KOPT-K1 (cell line): ENCODE data around the gene PKNOX1.
"Not testable (repeated sequence)": the region's sequence is repeated elsewhere in the genome, so short reads cannot be mapped to it uniquely, and the experiment has no call there.

Source experiments
- H3K27ac ChIP-seq: fragments of 200-600 bp; sonication (generic); 2 replicates; pipeline ENCODE4 v1.5.1; 2016; ENCODE audit warnings: antibody characterized with exemption, mild to moderate bottlenecking, low read depth, low read length; ENCODE audit not compliant: poor library complexity, severe bottlenecking
- H3K36me3 ChIP-seq: fragments of 200-600 bp; sonication (generic); 2 replicates; pipeline ENCODE4 v1.5.1; 2017; ENCODE audit warnings: antibody characterized with exemption, mild to moderate bottlenecking, low read length, moderate library complexity; ENCODE audit not compliant: insufficient read depth
- H3K9me3 ChIP-seq: fragments of 200-600 bp; sonication (generic); 2 replicates; pipeline ENCODE4 v1.5.1; 2017; ENCODE audit warnings: antibody characterized with exemption, low read length, mild to moderate bottlenecking; ENCODE audit not compliant: insufficient read depth, poor library complexity, severe bottlenecking

Gene PKNOX1

GRCh38 chr21:42973991-42974831, at the start of gene PKNOX1:
PKNOX1 (plus strand) TSS chr21:42974562; CDS start chr21:43004382, 29,820 bp downstream.
- Histone ChIP-seq H3K9me3 (no peaks in the 10 kb centered on the region), H3K27ac (peak within 1 kb of the TSS; percentile 94), H3K36me3 (peaks cover 15% of the 10 kb centered on the region; the same call in 1 of the 2 replicates)

GRCh38 chr21:42925114-42925926, 49.0 kb upstream of the PKNOX1 start, which contains the start of gene ERVH48-1:
ERVH48-1 (minus strand) TSS chr21:42925630; CDS start chr21:42919006, 6,624 bp downstream.
- Histone ChIP-seq H3K36me3 (peaks cover 2% of the 10 kb centered on the region; the same call in 1 of the 2 replicates), H3K27ac (peak within 1 kb of the TSS; percentile 87), H3K9me3 (no peaks in the 10 kb centered on the region)

GRCh38 chr21:42927474-42928200, 46.7 kb upstream of the PKNOX1 start:
- not testable (repeated sequence) for H3K9me3 ChIP-seq, H3K27ac ChIP-seq, H3K36me3 ChIP-seq

DNA sequence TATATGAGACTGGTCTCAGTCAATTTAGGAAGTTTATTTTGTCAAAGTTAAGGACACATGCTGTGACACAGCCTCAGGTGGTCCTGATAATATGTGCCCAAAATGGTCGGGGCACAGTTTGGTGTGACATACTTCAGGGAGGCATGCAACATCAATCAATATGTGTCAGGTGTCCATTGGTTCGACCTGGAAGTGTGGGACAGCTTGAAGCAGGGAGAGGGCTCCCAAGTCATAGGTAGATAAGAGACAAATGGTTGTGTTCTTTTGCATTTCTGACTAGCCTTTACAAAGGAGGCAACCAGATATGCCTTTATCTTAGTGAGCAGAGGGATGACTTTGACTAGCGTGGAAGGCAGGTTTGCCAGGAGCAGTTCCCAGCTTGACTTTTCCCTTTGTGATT, 44.4 kb upstream of the PKNOX1 start:
- H3K9me3 ChIP-seq = no peaks in the 10 kb centered on the region
- no peak overlapping the region for H3K27ac ChIP-seq
- no peaks in the 10 kb centered on the region for H3K36me3 ChIP-seq

GRCh38 chr21:42931560-42932235, 42.7 kb upstream of the PKNOX1 start:
- Histone ChIP-seq H3K9me3 (no peaks in the 10 kb centered on the region), H3K27ac (no peak overlapping the region), H3K36me3 (no peaks in the 10 kb centered on the region)

DNA sequence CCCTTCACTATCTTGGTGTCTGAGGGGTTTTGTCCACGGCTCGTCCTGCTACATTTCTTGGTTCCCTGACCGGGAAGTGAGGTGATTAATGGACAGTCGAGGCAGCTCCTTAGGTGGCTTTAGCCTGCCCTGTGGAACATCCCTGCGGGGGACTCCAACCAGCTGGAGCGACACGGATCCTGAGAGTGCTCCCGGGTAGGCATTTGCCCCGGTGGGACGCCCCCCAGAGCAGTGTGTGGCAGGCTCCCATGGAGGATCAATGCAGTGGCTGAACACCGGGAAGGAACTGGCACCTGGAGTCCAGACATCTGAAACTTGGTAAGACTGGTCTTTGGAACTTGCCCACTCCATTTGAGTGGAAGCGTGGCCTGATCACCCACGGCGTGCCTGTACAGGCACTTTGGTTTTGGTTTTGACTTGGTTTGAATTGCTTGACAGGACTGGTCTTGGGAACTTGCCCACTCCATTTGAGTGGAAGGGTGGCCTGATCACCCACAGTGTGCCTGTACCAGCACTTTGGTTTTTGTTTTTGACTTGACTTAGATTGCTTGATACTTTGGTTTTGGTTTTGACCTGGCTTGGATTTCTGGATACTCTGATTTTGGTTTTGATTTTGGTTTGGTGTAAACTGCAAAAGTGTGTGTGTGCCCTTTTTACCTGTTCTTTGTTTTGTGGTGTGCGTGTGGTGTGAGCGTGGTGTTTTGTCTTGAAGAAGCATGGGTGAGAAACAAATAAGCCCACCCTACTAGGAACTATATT, 41.8 kb upstream of the PKNOX1 start:
- H3K9me3 ChIP-seq, H3K27ac ChIP-seq, H3K36me3 ChIP-seq: not testable (repeated sequence)

GRCh38 chr21:42933137-42933970, 41.0 kb upstream of the PKNOX1 start:
- not testable (repeated sequence) for H3K9me3 ChIP-seq, H3K36me3 ChIP-seq, H3K27ac ChIP-seq

DNA sequence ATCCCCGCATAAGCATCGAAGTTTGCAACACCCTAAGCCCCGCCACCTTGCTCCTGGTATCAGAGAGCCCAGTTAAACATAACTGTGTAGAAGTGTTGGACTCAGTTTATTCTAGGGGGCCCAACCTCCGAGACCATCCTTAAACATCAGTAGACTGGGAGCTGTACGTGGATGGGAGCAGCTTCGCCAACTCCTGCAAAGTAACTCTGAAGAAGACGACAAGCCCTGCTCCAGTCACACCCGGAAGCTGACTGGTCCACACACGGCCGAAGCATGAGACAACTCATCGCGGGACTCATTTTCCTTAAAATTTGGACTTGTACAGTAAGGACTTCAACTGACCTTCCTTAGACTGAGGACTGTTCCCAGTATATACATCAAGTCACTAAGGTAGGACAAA, 40.4 kb upstream of the PKNOX1 start:
- not testable (repeated sequence) for H3K9me3 ChIP-seq, H3K27ac ChIP-seq, H3K36me3 ChIP-seq

- not testable (repeated sequence) for H3K9me3 ChIP-seq, H3K36me3 ChIP-seq, H3K27ac ChIP-seq
Observed at GRCh38 chr21:42936360-42936759, 38.0 kb upstream of the PKNOX1 start.

DNA sequence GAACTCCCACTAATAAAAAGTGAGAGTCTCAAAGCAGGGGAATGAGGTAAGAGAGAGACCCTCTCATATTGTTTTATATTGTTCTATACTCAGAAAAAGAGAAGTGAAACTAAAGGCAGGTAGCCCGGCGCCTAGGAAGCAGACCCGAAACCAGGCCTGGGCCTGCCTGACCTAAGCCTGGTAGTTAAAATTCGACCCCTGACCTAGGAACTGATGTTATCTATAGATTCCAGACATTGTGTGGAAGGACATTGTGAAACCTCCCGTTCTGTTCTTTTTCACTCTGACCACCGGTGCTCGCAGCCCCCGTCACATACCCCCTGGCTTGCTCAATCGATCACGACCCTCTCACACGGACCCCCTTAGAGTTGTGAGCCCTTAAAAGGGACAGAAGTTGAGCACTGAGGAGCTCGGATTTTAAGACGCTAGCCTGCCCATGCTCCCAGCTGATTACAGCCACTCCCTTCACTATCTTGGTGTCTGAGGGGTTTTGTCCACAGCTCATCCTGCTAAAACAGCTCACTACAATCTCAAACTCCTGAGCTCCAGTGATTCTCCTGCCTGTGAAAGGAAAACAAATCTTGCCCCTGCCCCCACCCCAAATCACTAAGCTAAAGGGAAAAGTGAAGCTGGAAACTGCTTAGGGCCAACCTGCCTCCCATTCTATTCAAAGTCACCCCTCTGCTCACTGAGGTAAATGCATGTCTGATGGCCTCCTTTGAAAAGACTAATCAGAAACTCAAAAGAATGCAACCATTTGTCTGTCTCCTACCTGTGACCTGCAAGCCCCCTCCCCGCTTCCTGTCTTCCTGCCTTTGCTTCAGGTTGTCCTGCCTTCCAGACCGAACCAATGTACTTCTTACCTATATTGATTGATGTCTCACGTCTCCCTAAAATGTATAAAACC, 37.1 kb upstream of the PKNOX1 start:
- H3K27ac ChIP-seq, H3K9me3 ChIP-seq, H3K36me3 ChIP-seq: not testable (repeated sequence)

GRCh38 chr21:42937960-42938605, 36.3 kb upstream of the PKNOX1 start:
- Histone ChIP-seq H3K9me3 (no peaks in the 10 kb centered on the region), H3K27ac (no peak overlapping the region), H3K36me3 (no peaks in the 10 kb centered on the region)

GRCh38 chr21:42938606-42938995, 35.8 kb upstream of the PKNOX1 start:
- not testable (repeated sequence) for H3K36me3 ChIP-seq, H3K9me3 ChIP-seq, H3K27ac ChIP-seq
